Urinary bladder (tissue), 4 donors: Measurements from ENCODE around the gene ZBTB21. TPM values are rescaled to one million over a fixed set of nuclear protein-coding genes. Genes with fewer than 3 reads are reported as not detected.
"Not testable (repeated sequence)": the region's sequence is repeated elsewhere in the genome, so short reads cannot be mapped to it uniquely, and the experiment has no call there.

Experiments used
- DNase-seq: peaks from one replicate; pipeline ENCODE4 v3.0.0-alpha.2; 2015; ENCODE audit errors: extremely low spot score
- H3K27ac ChIP-seq: one replicate; pipeline ENCODE4 v1.5.1; 2013; ENCODE audit warnings: low read depth, mild to moderate bottlenecking, moderate library complexity
- H3K36me3 ChIP-seq: one replicate; pipeline ENCODE4 v1.6.1; 2013; ENCODE audit warnings: mild to moderate bottlenecking, moderate library complexity; ENCODE audit not compliant: insufficient read depth
- H3K4me1 ChIP-seq: one replicate; pipeline ENCODE4 v1.6.1; 2013; ENCODE audit warnings: mild to moderate bottlenecking, moderate library complexity; ENCODE audit not compliant: insufficient read depth
- H3K4me3 ChIP-seq: one replicate; pipeline ENCODE4 v1.5.1; 2013; ENCODE audit warnings: low read depth, low read length
- WGBS: extraction: QIAGEN DNeasy Blood & Tissue Kit; methylation state at CpG from one replicate; pipeline ENCODE4 v1.1.7; 2013; 5-methylcytosine and 5-hydroxymethylcytosine counted together
- polyA plus RNA-seq: library from polyadenylated mRNA; stranded (reverse); fragments of 200-250 nt; gene quantifications from one replicate; pipeline ENCODE4 v1.2.3, GENCODE V29; 2013
- total RNA-seq: library from RNA; depleted of rRNA; stranded (reverse); fragments of >200 nt; gene quantifications from one replicate; pipeline ENCODE4 v1.2.3, GENCODE V29; 2014
- donor health status: healthy with polysubstance abuse.
- donor health status: healthy.

Gene ZBTB21
- total and polyA plus RNA-seq, 2 donors: 5.2 to 12.6 TPM

DNA sequence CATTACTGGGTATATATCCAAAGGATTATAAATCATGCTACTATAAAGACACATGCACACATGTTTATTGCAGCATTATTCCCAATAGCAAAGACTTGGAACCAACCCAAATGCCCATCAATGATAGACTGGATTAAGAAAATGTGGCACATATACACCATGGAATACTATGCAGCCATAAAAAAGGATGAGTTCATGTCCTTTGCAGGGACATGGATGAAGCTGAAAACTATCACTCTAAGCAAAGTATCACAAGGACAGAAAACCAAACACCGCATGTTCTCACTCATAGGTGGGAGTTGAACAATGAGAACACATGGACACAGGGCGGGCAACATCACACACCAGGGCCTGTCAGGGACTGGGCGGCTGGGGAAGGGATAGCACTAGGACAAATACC lies 60.5 kb downstream of the ZBTB21 start:
- H3K4me1 ChIP-seq, H3K27ac ChIP-seq, H3K36me3 ChIP-seq, H3K4me3 ChIP-seq, DNase-seq: not testable (repeated sequence)
- 98% methylated on average over 3 of the region's 3 CpGs for WGBS

DNA sequence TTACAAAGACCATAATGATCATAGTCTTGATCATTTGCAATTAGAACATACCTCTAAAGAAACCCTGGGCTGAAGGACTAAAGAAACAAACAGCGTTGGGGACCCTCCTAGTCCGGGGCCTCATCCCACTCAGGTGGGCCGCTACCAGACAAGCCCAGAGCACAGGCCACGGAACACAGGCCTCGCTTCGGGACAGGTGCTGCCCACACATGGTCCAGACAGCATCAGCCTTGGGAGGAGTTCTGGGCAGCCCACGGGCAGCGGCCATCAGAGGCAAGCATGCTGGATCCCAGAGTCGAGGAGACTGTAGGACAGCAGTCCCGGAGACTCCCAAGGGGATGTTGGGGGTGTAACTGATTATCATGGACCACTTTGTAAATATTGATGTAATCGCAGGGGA lies 61.3 kb downstream of the ZBTB21 start:
- no peak overlapping the region for H3K4me3 ChIP-seq
- 95% methylated on average over 11 of the region's 11 CpGs for whole genome bisulfite sequencing
- DNase-seq: no peak
- peaks cover 2% of the 10 kb centered on the region for H3K4me1 ChIP-seq
- no peaks in the 10 kb centered on the region for H3K36me3 ChIP-seq
- no peak overlapping the region for H3K27ac ChIP-seq

DNA sequence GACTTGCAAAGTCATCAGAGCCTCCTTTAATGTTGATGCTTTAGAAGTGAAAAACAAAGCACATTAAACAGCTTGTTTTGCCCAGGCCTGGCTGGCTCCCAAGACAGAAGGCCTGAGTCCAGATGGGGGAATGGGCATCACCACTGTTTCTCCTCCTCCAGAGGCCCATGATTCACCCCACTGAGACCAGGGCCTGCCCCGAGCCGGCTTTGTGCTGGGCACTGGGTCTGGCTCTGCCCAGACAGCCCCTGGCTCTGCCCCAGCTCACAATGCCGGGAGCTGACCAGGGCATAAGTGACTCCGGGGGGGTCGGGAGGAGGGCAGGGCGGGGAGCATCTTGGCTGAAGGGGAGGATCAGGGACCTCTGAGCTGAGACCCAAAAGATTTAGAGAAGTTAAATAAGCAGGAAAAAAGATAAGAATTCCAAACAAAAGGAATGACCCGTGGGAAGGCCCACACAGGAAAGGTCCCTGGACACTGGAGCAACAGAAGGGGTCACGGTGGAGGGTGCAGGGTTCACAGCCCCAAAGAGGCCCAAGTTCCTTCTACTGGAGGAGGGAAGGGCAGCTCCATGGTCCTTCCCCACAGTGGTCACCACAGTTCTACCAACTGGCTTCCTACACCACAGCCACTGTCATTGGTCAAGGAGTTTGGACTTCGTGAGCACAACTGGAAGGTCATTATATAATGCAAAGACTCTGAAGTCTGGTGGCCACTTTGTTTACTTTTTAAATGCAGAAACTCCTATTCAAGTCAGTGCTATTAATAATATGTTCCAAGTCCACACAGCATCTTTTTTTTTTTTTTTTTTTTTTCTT lies 61.9 kb downstream of the ZBTB21 start:
- H3K36me3 ChIP-seq: no peaks in the 10 kb centered on the region
- H3K4me1 ChIP-seq: peaks cover 2% of the 10 kb centered on the region
- DNase-seq: no peak
- H3K27ac ChIP-seq: no peak overlapping the region
- no peak overlapping the region for H3K4me3 ChIP-seq
- 56% methylated on average over 9 of the region's 9 CpGs for WGBS

DNA sequence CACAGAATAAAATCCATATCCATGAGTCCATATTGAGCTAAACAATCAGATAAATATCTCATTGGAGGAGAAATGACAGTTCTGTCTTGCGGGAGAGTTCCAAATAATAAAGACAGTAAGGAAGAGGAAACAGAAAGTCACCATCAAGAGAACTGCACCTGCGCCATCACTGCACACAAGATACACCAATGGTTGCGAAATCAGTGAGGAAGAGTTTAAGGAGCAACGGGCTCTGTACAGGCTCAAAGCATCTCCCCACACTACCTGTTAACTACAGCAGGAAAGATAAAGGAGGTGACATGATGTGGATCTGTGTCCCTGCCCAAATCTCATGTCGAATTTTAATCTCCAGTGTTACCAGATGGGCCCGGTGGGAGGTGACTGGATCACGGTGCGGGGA lies 64.2 kb downstream of the ZBTB21 start:
- Histone ChIP-seq H3K4me1 (peaks cover 2% of the 10 kb centered on the region), H3K4me3 (no peak overlapping the region), H3K27ac (no peak overlapping the region), H3K36me3 (no peaks in the 10 kb centered on the region)
- no peak for DNase-seq
- WGBS: 90% methylated on average over 8 of the region's 8 CpGs

DNA sequence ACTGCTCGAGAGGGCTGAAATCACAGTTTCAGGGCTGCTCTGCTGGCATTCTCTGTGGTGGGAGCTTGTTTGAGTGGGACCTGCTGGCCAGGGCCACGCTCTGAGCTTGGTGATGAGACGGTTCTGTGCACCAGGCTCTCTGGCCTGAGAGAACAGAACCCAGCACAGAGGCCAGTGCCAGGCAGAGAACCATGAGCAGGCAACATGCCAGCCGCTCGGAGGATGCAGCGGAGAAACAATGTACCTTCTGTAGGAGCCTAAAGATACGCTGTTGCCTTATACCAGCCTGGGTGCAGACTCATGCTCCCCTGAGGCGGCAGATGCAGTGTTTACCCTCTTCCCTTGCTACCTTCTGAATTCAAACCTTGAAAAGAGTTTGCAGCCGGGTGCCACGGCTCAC lies 66.3 kb downstream of the ZBTB21 start:
- Histone ChIP-seq H3K4me3 (no peak overlapping the region), H3K36me3 (no peaks in the 10 kb centered on the region), H3K4me1 (no peaks in the 10 kb centered on the region), H3K27ac (no peak overlapping the region)
- no peak for DNase-seq
- 96% methylated on average over 10 of the region's 10 CpGs for WGBS

DNA sequence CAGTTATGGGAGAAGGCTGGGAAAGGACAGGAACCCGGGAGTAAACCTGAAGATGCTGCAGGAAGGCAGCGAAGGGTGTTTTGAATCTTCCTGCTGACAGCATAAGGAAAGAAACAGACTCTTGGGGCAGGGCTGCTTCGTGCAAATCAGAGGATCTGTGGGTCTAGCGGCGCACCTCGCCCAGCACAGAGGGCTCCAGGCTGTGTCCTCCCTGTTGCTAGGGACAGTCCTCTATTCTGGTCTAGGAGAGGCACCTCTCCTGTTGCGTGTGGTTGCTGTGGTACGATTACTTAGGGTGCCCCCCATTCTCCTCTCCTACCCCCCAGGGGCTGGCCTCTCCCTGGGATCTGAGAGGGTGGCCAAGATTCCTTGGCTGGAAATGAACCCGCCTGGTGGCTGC lies 67.7 kb downstream of the ZBTB21 start:
- 86% methylated on average over 9 of the region's 9 CpGs for WGBS
- no peak for DNase-seq
- Histone ChIP-seq H3K36me3 (no peaks in the 10 kb centered on the region), H3K4me1 (no peaks in the 10 kb centered on the region), H3K4me3 (no peak overlapping the region), H3K27ac (no peak overlapping the region)

DNA sequence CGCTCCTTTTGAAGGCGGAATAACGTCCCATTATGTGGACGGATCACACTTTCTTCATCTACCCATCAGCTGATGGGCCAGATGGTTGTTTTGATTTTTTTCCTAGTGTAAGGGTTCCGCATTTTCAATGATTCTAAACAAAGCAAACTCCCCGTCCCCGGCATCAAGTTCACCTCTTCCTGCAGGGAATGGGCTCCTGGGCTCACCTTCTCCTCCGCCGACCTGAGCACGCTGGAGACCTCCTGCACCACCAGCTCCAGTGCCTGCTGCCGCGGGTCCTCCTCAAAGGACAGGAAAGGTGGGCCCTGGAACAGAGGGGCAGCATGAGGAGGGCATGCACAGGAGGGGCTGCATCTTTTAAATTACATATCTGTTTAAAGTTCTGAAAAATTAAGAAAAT lies 68.2 kb downstream of the ZBTB21 start:
- Histone ChIP-seq H3K27ac (no peak overlapping the region), H3K4me3 (no peak overlapping the region), H3K36me3 (no peaks in the 10 kb centered on the region), H3K4me1 (no peaks in the 10 kb centered on the region)
- WGBS: 96% methylated on average over 12 of the region's 12 CpGs
- no peak for DNase-seq

DNA sequence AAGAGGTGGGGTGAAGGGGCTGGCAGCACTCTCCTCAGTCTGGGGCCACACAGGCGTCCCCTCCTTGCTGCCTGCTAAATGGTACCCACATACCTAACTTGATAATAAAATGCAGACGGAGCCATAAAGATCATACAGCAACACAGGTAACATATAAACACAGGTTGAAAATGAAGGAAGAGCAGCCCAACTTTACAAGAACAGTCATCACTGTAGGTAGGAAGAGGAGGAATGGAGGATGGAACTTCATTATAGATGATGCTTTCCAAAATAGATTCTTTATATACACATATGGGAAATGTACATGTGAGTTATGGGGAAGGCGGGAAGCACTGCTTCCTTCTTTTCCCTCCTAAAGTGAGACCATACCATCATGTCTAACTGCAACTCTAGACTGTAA lies 69.7 kb downstream of the ZBTB21 start:
- 97% methylated on average over 3 of the region's 3 CpGs for WGBS
- H3K36me3 ChIP-seq: no peaks in the 10 kb centered on the region

DNA sequence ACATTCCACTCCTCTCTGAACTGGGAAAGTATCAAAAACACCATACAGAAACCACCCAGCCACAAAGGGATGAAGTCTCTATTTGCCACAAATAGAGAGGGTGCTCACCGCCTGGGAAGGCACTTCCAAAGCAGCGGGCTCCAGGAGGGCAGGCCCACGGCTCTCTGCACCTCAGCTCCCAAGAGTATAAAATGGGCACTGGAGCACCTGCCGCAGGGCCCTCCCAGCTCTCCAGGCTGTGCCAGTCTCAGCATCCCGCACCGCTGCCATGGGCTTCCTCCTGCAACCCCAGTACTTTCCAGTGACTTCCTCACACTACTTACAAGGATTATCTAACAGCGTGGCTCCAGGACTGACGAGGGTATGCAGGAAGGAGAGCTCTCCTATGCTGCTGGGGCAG lies 70.8 kb downstream of the ZBTB21 start:
- Histone ChIP-seq H3K4me1 (no peaks in the 10 kb centered on the region), H3K27ac (no peak overlapping the region), H3K4me3 (no peak overlapping the region), H3K36me3 (no peaks in the 10 kb centered on the region)
- DNase-seq: no peak
- 94% methylated on average over 8 of the region's 8 CpGs for WGBS

More for the DNA sequence above, 69.7 kb downstream of the ZBTB21 start:
- no peak overlapping the region for H3K27ac ChIP-seq
- no peak for DNase-seq
- no peaks in the 10 kb centered on the region for H3K4me1 ChIP-seq
- no peak overlapping the region for H3K4me3 ChIP-seq

Other genes starting within 250 kb of the ZBTB21 start
- gene RIPK4, start 243.3 kb downstream of the ZBTB21 start, total RNA-seq: 8.8 TPM
- 2.7 TPM for gene RIPK4, start 243.3 kb downstream of the ZBTB21 start, polyA plus RNA-seq
- 4.5 TPM for gene PRDM15, start 131.0 kb downstream of the ZBTB21 start, total RNA-seq
- 3.2 TPM for gene PRDM15, start 131.0 kb downstream of the ZBTB21 start, polyA plus RNA-seq
- 24.3 TPM for gene C2CD2, start 56.3 kb downstream of the ZBTB21 start, total RNA-seq
- 13.0 TPM for gene C2CD2, start 56.3 kb downstream of the ZBTB21 start, polyA plus RNA-seq
- gene UMODL1, start 61.0 kb upstream of the ZBTB21 start, total RNA-seq: not detected
- gene UMODL1, start 61.0 kb upstream of the ZBTB21 start, polyA plus RNA-seq: not detected
- 12.7 TPM for gene ABCG1, start 208.8 kb upstream of the ZBTB21 start, total RNA-seq
- gene ABCG1, start 208.8 kb upstream of the ZBTB21 start, polyA plus RNA-seq: 16.3 TPM